GM12878 (cell line): ENCODE data around the gene ELF2. TPM values are rescaled to one million over a fixed set of nuclear protein-coding genes. Genes with fewer than 3 reads are reported as not detected.
A peak's percentile ranks its signal among the peaks of the same experiment; 100 is the strongest.

Experiments used
- ATAC-seq: fragments of 200-7000 bp; cut with Tn5 transposase; 3 replicates; pipeline ENCODE4 v1.9.1; 2020; ENCODE audit warnings: mild to moderate bottlenecking, moderate library complexity
- BruUV-seq: library from RNA; stranded (reverse); fragments of 400-500 nt; replicated peaks from 2 replicates; lab custom pipeline; 2021; lab: Mats Ljungman, UMichigan
- CTCF ChIA-PET: fragments of 300-600 bp; sonication (Branson Sonifier 250); formaldehyde crosslinking; extraction: SDS; loops from one replicate; lab custom pipeline; 2021; ENCODE audit warnings: inconsistent platforms; lab: Yijun Ruan, JAX
- POLR2A ChIA-PET: fragments of 350-600 bp; formaldehyde crosslinking; extraction: SDS; loops from one replicate; lab custom pipeline; 2021; ENCODE audit warnings: inconsistent platforms; lab: Charles Lee
- RAD21 ChIA-PET: fragments of 300-600 bp; sonication (Branson Sonifier 250); formaldehyde crosslinking; loops from one replicate; lab custom pipeline; 2023; ENCODE audit warnings: antibody characterized with exemption; ENCODE audit not compliant: unreplicated experiment; lab: Charles Lee
- SMC1A ChIA-PET: fragments of 300-600 bp; sonication (Branson Sonifier 250); formaldehyde crosslinking; loops from one replicate; lab custom pipeline; 2023; ENCODE audit not compliant: unreplicated experiment, uncharacterized antibody; lab: Charles Lee
- DNase-seq: peaks from one replicate; pipeline ENCODE4 v3.0.0-alpha.2; 2011; ENCODE audit warnings: low read depth, low spot score
- FAIRE-seq: peaks from 3 replicates; lab custom pipeline; 2011; peaks lifted over from hg19 to GRCh38; lab: Jason Lieb, UNC
- H2AFZ ChIP-seq: 2 replicates; pipeline ENCODE4 v1.6.0; 2011; ENCODE audit warnings: low read depth, low read length, control low read depth; ENCODE audit not compliant: control insufficient read depth
- H3K27ac ChIP-seq: 2 replicates; pipeline ENCODE4 v1.5.1; 2011; ENCODE audit warnings: control low read depth; ENCODE audit not compliant: control insufficient read depth, insufficient read depth
- H3K27me3 ChIP-seq, 2 experiments: replicated peaks in 1 of 2; 2 replicates each; pipeline versions ENCODE4 v1.6.0 to v1.6.1; 2011; ENCODE audit warnings: low read length in 1 of 2; ENCODE audit not compliant: control insufficient read depth in 2 of 2, insufficient read depth in 2 of 2
- H3K36me3 ChIP-seq, 2 experiments: 2 replicates each; pipeline ENCODE4 v1.5.1; 2011; ENCODE audit warnings: low read length in 1 of 2; ENCODE audit not compliant: control insufficient read depth in 2 of 2, insufficient read depth in 2 of 2
- H3K4me1 ChIP-seq: 2 replicates; pipeline ENCODE4 v1.6.1; 2011; ENCODE audit warnings: mild to moderate bottlenecking, low read length, moderate library complexity, mixed read lengths; ENCODE audit not compliant: control insufficient read depth, insufficient read depth
- H3K4me2 ChIP-seq: 2 replicates; pipeline ENCODE4 v1.6.0; 2011; ENCODE audit warnings: control low read depth; ENCODE audit not compliant: control insufficient read depth, insufficient read depth
- H3K4me3 ChIP-seq: fragments of 200-600 bp; sonication (generic); 2 replicates; pipeline ENCODE4 v1.5.1; 2016
- H3K79me2 ChIP-seq: 2 replicates; pipeline ENCODE4 v1.6.0; 2011; ENCODE audit warnings: low read length; ENCODE audit not compliant: control insufficient read depth, insufficient read depth
- H3K9ac ChIP-seq: 2 replicates; pipeline ENCODE4 v1.8.0; 2011; ENCODE audit warnings: low read length, control low read depth, mixed read lengths; ENCODE audit not compliant: control insufficient read depth, insufficient read depth
- H3K9me3 ChIP-seq: replicated peaks from 3 replicates; pipeline ENCODE4 v1.5.1; 2011; ENCODE audit warnings: mild to moderate bottlenecking, low read length; ENCODE audit not compliant: control insufficient read depth, insufficient read depth
- H4K20me1 ChIP-seq: 2 replicates; pipeline ENCODE4 v1.6.0; 2011; ENCODE audit not compliant: control insufficient read depth, insufficient read depth
- CBX5 ChIP-seq: sonication (generic); IDR thresholded peaks from 2 replicates; pipeline ENCODE4 v1.6.1; 2016; ENCODE audit warnings: low read depth, moderate library complexity, mild to moderate bottlenecking, inconsistent platforms
- JUNB ChIP-seq: IDR thresholded peaks from 2 replicates; pipeline ENCODE4 v1.6.1; 2016; ENCODE audit warnings: antibody characterized with exemption, mild to moderate bottlenecking
- YY1 ChIP-seq: IDR thresholded peaks from 2 replicates; pipeline ENCODE4 v1.6.1; 2011; ENCODE audit warnings: low read depth, mild to moderate bottlenecking, low read length
- ZBTB40 ChIP-seq: fragments of 450-650 bp; IDR thresholded peaks from 2 replicates; pipeline ENCODE4 v1.6.1; 2016; ENCODE audit warnings: mild to moderate bottlenecking, moderate library complexity, borderline replicate concordance
- WGBS: methylation state at CpG from one replicate; pipeline ENCODE4 v1.1.6; 2016; ENCODE audit warnings: low lambda C conversion rate; ENCODE audit not compliant: insufficient replicate concordance, insufficient coverage; ENCODE audit errors: missing lambda C conversion rate; 5-methylcytosine and 5-hydroxymethylcytosine counted together
- in situ Hi-C: fragments of 300-500 bp; cut with MboI; formaldehyde crosslinking; loops from 9 replicates; pipeline ENCODE4 v1.14.3; 2018; ENCODE audit warnings: mixed read lengths
- intact Hi-C: fragments of 100-400 bp; cut with micrococcal nuclease; formaldehyde crosslinking; loops from one replicate; pipeline ENCODE4 v1.14.2; 2022; ENCODE audit not compliant: unreplicated experiment
- polyA plus RNA-seq, 11 experiments: library from polyadenylated mRNA; depleted of rRNA in 4 of 11; unstranded in 6 of 11; stranded (reverse) in 5 of 11; fragments of >200 nt; fragmentation: Nextera tagmentation in 4 of 11; fragmentation: Illumina TruSeq in 1 of 11; extraction: Ambion mirVana in 4 of 11; extraction: Trizol in 1 of 11; gene quantifications; 1 replicate in 1 of 11; 2 replicates in 10 of 11; pipeline versions ENCODE4 v1.2.1 to v1.2.3, GENCODE V29; 2011 to 2016; ENCODE audit warnings: inconsistent platforms in 2 of 11, missing spikeins in 2 of 11, low read depth in 1 of 11
- total RNA-seq, 4 experiments: library from RNA; depleted of rRNA in 3 of 4; stranded (reverse); fragments of >200 nt in 3 of 4; fragmentation: Illumina TruSeq in 1 of 4; extraction: Trizol in 1 of 4; gene quantifications; 2 replicates each; pipeline versions ENCODE4 v1.2.1 to v1.2.3, GENCODE V29; 2013 to 2021

ELF2 gene
- total and polyA plus RNA-seq, 10 of the 15 experiments (the other 5 are each of a cell fraction or from before 2014, with no cell fraction given) = 10.5 to 30.1 (median 20.5) TPM

- BruUV-seq = no TSS peak
- no peaks in the 10 kb centered on the region for H3K27me3 ChIP-seq
- intact Hi-C loops (no loop called here), in situ Hi-C loops (no loop called here)
- no peak overlapping the region for H3K9ac ChIP-seq
- WGBS = 66% methylated on average over 3 of the region's 3 CpGs
- no peak overlapping the region for H3K4me3 ChIP-seq
- H3K4me2 ChIP-seq = no peak overlapping the region
- DNase-seq = no peak
- no peak overlapping the region for H2AFZ ChIP-seq
- no peaks in the 10 kb centered on the region for H3K36me3 ChIP-seq
- TF ChIP-seq YY1 (no peak), JUNB (0 out of 2 replicates have a peak, but pooled peaks have one; percentile 11), ZBTB40 (no peak), CBX5 (no peak)
- H3K27ac ChIP-seq = no peak overlapping the region
- ChIA-PET POLR2A (no interaction called here), RAD21 (no interaction called here), SMC1A (no interaction called here), CTCF (no interaction called here)
- no peaks in the 10 kb centered on the region for H3K4me1 ChIP-seq
- H3K79me2 ChIP-seq = no peaks in the 10 kb centered on the region
- H3K9me3 ChIP-seq = no peaks in the 10 kb centered on the region; the same call in 1 of the 3 replicates
- FAIRE-seq = no peak
- H4K20me1 ChIP-seq = no peaks in the 10 kb centered on the region
- ATAC-seq = peak; percentile 66
These were observed 30.2 kb upstream of the ELF2 start for GRCh38 chr4:139207247-139207646.
